ENCODE data around the gene BIRC6.

Gene BIRC6

DNA sequence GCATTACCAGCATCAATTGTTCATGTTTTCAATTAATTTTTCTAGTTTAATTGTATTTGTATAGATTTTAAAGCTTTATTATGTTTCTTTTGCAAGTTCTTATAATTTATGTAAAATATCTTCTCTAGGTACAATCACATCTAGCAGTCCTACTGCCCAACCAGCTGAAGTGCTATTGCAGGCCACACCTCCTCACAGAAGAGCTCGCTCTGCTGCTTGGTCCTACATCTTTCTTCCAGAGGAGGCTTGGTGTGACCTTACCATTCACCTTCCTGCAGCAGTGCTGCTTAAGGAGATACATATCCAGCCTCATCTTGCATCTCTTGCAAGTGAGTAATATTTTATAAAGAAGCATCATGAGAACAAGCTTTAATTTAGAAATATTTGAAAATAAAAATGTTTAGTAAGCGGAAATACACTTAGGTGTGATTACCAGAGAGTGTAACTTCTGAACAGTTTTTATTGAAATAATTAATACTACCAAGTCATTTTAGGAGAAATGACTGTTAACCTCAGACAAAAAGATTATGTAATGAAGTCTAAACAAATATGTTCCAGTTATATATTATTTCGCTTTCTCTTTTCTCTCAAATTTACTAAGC lies 148.2 kb downstream of the BIRC6 start:
- DNase-seq (ENCODE audit: low read depth): no peak
- TF ChIP-seq, protein P1, sequence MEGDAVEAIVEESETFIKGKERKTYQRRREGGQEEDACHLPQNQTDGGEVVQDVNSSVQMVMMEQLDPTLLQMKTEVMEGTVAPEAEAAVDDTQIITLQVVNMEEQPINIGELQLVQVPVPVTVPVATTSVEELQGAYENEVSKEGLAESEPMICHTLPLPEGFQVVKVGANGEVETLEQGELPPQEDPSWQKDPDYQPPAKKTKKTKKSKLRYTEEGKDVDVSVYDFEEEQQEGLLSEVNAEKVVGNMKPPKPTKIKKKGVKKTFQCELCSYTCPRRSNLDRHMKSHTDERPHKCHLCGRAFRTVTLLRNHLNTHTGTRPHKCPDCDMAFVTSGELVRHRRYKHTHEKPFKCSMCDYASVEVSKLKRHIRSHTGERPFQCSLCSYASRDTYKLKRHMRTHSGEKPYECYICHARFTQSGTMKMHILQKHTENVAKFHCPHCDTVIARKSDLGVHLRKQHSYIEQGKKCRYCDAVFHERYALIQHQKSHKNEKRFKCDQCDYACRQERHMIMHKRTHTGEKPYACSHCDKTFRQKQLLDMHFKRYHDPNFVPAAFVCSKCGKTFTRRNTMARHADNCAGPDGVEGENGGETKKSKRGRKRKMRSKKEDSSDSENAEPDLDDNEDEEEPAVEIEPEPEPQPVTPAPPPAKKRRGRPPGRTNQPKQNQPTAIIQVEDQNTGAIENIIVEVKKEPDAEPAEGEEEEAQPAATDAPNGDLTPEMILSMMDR (conservative IDR thresholded peaks at IDR 0.05; ENCODE audit: low read depth, low read length): no peak
- no peak overlapping the region for H3K4me3 ChIP-seq (ENCODE audit: low read length)

DNA sequence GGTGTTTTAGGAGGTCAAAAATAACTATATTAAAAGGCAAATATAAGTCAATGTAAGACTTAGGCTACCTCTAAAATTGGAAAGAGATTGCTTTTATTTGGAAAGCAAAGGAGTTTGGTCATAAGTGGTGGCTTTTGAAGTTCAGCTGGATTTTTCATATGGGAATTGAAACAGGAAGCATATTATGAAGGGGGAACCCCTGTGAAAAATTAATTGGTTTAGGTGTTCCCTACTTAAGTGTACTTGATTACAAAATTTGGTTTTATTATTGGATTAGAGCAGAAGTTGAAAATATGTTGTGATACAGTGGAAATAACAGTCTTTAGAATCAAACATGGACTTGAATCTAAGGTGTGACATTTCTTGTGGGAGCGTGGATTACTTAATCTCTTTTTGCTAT lies 149.6 kb downstream of the BIRC6 start:
- DNase-seq (ENCODE audit: low read depth): no peak
- no peak overlapping the region for H3K4me3 ChIP-seq (ENCODE audit: low read length)
- TF ChIP-seq, protein P1 (conservative IDR thresholded peaks at IDR 0.05; ENCODE audit: low read depth, low read length): no peak

DNA sequence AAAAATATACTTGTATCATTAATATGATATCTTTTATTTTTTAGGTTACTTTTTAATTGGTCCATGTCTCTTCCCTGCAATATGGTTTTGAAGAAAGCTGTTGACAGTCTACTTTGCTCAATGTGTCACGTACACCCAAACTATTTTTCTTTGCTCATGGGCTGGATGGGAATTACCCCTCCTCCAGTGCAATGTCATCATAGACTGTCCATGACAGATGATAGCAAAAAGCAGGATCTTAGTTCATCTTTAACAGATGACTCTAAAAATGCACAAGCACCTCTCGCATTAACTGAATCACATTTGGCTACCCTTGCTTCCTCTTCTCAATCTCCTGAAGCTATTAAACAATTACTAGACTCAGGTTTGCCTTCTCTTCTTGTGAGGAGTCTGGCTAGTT lies 158.1 kb downstream of the BIRC6 start:
- TF ChIP-seq, protein P1 (conservative IDR thresholded peaks at IDR 0.05; ENCODE audit: low read depth, low read length): no peak
- no peak overlapping the region for H3K4me3 ChIP-seq (ENCODE audit: low read length)
- no peak for DNase-seq (ENCODE audit: low read depth)

DNA sequence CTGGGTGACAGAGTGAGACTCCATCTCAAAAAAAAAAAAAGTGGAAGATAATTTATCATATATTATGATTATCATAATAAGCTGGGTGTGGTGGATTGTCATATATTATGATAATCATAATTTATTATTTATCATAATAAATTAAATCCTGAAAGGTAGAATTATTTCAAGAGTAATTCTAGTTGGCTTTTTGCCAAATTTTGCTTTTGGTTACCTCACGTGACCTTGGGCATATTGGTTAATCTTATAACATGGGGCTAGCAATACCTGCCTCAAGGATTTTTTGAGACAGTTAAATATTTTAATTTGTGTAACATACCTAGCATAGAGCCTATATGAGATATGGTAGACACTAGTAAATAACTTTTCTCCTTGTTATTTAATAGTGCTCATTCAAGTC lies 159.7 kb downstream of the BIRC6 start:
- no peak for DNase-seq (ENCODE audit: low read depth)
- H3K4me3 ChIP-seq (ENCODE audit: low read length): no peak overlapping the region
- TF ChIP-seq, protein P1 (conservative IDR thresholded peaks at IDR 0.05; ENCODE audit: low read depth, low read length): no peak

DNA sequence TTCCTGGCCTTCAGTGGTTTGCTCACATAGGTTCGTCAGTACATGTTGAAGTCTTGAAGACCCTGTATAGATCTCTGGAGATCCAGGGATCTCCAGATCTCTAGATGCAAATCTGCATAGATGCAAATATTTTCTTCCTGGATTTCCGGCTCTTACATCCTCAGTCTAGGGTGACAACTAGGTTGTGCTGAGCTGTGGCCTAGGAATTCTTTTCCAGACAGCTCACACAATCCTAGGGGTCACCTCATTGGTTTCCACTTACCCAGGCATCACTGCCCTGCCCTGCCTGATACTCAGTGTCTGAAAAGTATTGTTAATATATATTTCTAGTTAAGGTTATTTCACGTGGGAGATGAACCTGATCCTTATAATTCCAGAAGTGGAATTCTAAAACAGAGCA lies 165.9 kb downstream of the BIRC6 start:
- DNase-seq (ENCODE audit: low read depth): no peak
- no peak overlapping the region for H3K4me3 ChIP-seq (ENCODE audit: low read length)
- TF ChIP-seq, protein P1 (conservative IDR thresholded peaks at IDR 0.05; ENCODE audit: low read depth, low read length): no peak

DNA sequence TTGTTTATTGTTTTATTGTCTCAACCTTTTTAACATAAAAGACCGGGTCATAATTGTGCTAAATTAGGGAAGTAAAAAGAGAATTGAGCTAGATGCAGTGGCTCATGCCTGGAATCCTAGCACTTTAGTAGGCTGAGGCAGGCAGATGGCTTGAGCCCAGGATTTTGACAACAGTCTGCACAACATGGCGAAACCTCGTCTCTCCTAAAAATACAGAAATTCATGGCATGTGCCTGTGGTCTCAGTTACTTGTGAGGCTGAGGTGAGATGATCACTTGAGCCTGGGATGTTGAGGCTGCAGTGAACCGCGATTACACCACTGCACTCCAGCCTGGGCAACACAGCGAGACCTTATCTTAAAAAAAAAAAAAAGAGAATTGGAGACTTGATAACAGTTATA lies 166.9 kb downstream of the BIRC6 start:
- H3K4me3 ChIP-seq (ENCODE audit: low read length): no peak overlapping the region
- TF ChIP-seq, protein P1 (conservative IDR thresholded peaks at IDR 0.05; ENCODE audit: low read depth, low read length): no peak
- no peak for DNase-seq (ENCODE audit: low read depth)

DNA sequence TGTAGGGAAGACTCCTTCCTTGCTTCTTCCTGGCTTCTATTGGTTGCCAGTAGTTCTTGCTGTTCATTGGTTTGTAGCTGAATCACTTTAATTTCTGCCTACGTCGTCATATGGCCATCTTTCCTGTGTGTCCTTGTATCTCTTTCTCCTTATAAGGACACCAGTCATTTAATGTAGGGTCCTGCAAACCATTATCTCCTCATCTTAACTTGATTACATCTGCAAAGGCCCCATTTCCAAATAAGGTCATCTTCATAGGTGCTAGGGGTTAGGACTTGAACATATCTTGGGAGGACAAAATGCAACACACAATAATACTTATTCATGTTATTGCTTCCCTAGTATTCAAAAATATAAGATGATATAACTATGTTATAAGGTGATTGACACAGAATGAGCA lies 175.5 kb downstream of the BIRC6 start:
- DNase-seq (ENCODE audit: low read depth): no peak
- TF ChIP-seq, protein P1 (conservative IDR thresholded peaks at IDR 0.05; ENCODE audit: low read depth, low read length): no peak

More for the DNA sequence above, 175.5 kb downstream of the BIRC6 start:
- H3K4me3 ChIP-seq (ENCODE audit: low read length): no peak overlapping the region

Data from retinal pigment epithelial cell (primary cell).